NK-92 treated with Interleukin-12 subunit alpha and Interleukin-12 subunit beta, amount 100 ng/mL, for 24 hours (cell line): ENCODE measurements around the gene SLC6A8.
"Not testable (repeated sequence)": the region's sequence is repeated elsewhere in the genome, so short reads cannot be mapped to it uniquely, and the experiment has no call there.

ENCODE experiments used
- DNase-seq: peaks from one replicate; lab custom pipeline; 2025; lab: John Stamatoyannopoulos, UW

SLC6A8 gene

GRCh38 chrX:153693216-153694086, 5.7 kb downstream of the SLC6A8 start:
- DNase-seq = no peak

DNA sequence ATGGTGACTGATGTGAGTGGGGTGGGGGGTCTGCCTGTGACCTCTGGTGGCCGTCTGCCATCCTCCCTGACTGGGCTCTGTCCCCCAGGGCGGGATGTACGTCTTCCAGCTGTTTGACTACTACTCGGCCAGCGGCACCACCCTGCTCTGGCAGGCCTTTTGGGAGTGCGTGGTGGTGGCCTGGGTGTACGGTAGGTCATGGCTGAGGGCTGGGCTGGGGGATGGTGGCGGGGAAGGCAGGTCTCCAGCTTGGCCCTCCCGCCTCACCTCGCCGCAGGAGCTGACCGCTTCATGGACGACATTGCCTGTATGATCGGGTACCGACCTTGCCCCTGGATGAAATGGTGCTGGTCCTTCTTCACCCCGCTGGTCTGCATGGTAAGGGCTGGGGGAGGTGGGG, 6.5 kb downstream of the SLC6A8 start:
- not testable (repeated sequence) for DNase-seq

DNA sequence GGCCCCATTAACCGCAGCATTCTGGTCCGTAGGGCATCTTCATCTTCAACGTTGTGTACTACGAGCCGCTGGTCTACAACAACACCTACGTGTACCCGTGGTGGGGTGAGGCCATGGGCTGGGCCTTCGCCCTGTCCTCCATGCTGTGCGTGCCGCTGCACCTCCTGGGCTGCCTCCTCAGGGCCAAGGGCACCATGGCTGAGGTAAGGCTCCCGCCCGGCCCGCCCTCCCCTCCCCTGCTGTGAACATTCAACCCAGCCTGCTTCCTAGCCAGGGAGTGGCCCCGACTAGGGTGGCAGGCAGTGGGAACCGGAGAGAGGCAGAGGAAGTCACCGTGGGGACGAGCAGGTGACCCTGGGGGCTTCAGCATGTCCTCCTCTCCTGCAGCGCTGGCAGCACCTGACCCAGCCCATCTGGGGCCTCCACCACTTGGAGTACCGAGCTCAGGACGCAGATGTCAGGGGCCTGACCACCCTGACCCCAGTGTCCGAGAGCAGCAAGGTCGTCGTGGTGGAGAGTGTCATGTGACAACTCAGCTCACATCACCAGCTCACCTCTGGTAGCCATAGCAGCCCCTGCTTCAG, 7.1 kb downstream of the SLC6A8 start:
- DNase-seq = no peak

DNA sequence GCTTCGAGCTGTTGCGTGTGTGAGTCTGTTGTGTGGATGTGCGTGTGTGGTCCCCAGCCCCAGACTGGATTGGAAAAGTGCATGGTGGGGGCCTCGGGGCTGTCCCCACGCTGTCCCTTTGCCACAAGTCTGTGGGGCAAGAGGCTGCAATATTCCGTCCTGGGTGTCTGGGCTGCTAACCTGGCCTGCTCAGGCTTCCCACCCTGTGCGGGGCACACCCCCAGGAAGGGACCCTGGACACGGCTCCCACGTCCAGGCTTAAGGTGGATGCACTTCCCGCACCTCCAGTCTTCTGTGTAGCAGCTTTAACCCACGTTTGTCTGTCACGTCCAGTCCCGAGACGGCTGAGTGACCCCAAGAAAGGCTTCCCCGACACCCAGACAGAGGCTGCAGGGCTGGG, 8.4 kb downstream of the SLC6A8 start:
- no peak for DNase-seq

GRCh38 chrX:153696538-153696937, 8.8 kb downstream of the SLC6A8 start:
- DNase-seq = not testable (repeated sequence)

- not testable (repeated sequence) for DNase-seq
Observed at GRCh38 chrX:153696986-153697722, 9.4 kb downstream of the SLC6A8 start.

GRCh38 chrX:153697924-153698865, 10.5 kb downstream of the SLC6A8 start:
- no peak for DNase-seq

- not testable (repeated sequence) for DNase-seq
Observed at GRCh38 chrX:153699210-153699783, 11.6 kb downstream of the SLC6A8 start.

DNA sequence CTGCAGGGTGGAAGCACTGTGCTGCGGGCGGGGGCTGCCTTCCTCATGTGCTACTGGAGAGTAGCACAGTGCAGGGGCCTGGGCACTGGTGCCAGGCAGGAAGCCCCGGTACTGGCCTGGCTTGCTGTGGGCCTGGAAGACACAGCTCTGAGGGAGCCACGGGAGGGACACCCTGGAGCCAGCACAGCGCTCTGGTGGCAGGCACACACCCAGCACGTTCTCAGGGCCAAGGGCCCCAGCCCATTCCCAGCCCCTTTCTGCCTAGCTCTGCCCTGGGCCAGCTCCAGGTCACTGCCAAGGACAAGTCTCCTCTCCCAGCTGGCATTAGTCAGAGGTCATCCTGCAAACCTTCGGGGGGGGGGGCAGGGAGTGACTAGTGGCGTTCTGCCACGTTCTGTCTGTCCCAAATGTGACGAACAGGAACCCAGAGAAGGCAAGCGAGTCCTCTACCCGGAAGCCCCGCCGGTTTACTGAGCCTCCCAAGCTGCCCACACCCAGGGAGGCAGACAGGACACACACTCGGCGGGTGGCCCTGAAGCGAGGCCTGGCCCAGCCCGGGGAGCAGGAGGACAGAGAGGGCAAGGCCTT, 12.2 kb downstream of the SLC6A8 start:
- DNase-seq = not testable (repeated sequence)

GRCh38 chrX:153700376-153700945, 12.7 kb downstream of the SLC6A8 start:
- no peak for DNase-seq

DNA sequence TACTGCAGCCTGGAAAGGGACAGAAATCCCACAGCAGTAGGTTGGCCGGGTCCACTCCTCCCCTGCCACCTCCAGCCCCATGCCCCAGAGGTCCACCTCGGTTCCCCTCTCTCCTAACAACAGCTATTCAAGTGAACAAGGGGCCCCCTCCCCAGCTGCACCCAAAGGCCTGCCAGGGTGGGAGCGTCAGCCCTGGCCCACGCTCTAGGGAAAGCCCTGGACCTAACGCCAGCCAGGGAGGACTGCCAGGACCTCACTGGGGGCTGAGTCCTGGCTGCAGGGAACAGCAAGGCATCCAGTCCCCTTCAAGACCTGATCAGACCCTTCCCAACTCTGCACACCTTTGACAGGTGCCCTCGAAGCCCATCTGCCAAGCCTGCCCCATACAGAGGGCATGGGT, 13.2 kb downstream of the SLC6A8 start:
- DNase-seq = no peak

DNA sequence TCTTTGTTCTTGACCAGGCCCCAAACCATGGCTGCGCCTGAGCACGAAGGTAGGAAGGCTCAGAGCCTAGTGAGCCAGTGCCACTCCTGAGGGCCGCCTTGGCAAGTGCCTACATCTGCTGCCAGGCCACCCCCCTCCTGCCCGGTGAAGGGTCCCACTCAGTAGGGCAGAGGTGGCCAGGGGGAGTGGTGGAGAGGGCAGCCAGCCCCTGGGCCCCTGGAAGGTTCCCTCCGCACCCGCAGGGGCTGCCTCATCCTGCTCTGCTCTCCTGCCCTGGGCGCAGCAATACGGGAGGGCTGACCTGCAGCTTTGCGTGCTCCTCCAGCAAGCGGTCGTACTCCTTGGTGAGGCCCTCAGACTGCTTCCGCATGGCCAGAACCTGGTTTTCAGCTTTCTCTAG, 14.0 kb downstream of the SLC6A8 start:
- no peak for DNase-seq

DNA sequence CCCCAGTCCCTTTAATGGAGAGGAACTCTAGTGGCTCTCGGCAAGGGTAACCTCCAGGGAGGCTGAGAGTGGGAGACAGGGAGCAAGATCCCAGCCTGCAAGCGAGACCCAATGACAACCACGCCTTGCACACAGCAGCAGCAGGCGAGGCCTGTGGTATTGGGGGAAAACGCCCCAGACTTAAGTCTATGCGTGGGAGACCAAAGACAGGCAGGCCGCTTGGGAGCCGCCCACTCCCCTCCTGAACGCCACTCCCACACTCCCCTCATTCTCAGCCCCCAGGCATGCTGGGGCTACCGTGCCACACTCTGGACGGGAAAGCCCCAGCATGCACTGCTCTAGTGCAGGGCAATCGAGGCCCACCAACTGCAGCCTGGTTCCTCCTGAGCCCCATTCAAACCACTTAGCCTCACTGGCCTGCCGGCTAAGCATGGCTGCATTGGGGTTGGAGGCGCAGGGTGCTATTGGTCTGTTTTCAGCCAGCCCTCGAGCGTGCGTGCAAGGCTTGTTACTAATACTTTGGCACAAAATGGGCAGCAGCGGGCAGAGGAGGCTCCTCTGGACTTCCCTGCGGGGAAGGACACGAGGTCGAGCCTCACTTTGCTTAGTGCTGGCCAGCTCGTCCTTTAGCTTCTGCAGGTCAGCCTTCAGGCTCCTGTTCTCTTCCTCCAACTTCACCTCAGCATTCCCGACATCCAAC, 14.8 kb downstream of the SLC6A8 start:
- DNase-seq = no peak

- DNase-seq = no peak
Observed at GRCh38 chrX:153703036-153703370, 15.3 kb downstream of the SLC6A8 start.

GRCh38 chrX:153704021-153704526, 16.3 kb downstream of the SLC6A8 start:
- DNase-seq = no peak

DNA sequence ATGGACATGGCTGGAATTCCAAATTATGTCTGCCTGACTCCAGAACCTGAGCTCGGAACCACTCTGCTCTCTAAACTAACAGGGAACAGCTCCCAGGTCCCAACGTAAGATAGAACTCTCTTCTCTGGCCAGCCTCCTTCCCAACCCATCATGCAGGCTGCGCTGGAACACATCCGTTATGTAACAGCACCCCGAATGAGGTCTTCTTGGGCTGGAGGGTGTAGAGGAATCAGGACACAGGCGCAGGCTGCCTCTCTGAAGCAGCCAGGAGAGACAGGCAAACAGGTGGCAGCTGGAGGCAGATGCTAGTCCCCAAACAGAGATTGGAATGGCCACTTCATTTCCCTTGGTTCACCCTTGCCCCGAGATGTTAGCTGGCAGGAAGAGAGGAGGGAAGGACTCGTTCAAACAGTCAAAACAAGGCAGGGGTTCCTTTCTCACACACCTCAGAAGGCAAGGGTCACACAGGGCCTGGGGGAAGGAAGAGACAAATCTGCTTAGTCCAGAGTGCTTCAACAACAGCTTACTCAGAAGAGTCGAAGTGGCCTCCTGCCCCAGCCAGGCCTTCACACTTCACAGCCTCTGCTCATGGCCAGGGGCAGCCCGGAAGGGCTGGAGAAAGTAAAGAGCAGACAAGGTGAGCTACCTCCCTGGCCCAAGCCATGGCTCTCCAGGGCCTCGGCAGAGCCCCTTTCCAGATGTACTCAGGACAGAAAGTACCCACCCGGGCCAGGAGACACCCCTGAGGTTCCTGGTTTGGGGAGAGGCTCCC, 17.1 kb downstream of the SLC6A8 start:
- DNase-seq = not testable (repeated sequence)

- not testable (repeated sequence) for DNase-seq
Observed at GRCh38 chrX:153705403-153706060, 17.8 kb downstream of the SLC6A8 start.

GRCh38 chrX:153706799-153707198, 19.1 kb downstream of the SLC6A8 start:
- no peak for DNase-seq

DNA sequence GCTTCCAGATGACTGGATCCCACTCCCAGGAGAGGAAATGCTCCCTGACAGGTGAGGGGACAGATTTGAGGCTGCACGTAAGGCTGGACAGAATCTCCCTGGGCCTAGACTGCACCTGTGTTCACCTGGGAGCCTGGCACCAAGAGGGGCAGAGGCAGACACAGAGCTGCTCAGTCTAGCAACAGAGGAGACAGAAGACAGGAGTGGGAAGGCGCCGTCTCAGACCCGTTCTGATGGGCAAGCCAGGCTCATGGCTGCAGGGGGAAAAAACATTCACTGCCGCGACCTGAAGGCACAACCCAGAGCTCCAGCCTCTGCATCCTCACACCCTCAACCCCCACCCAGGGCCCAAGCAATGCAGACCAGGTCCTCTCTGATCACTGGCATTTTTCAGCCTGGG, 19.7 kb downstream of the SLC6A8 start:
- no peak for DNase-seq
